AG09309 (cell line): Measurements from ENCODE around the gene GSAP.
"Not testable (repeated sequence)": the region's sequence is repeated elsewhere in the genome, so short reads cannot be mapped to it uniquely, and the experiment has no call there.

Experiments
- DNase-seq: peaks from one replicate; pipeline ENCODE4 v3.0.0-alpha.2; 2010; ENCODE audit warnings: low read depth
- H3K4me3 ChIP-seq: 2 replicates; pipeline ENCODE4 v1.5.1; 2011; ENCODE audit warnings: mild to moderate bottlenecking, low read depth, low read length, moderate library complexity; ENCODE audit not compliant: control insufficient read depth
- CTCF ChIP-seq: IDR thresholded peaks from 2 replicates; pipeline ENCODE4 v1.5.1; 2011; ENCODE audit warnings: mild to moderate bottlenecking, low read depth, low read length, inconsistent platforms; ENCODE audit not compliant: insufficient read depth, control insufficient read depth; ENCODE audit errors: missing control alignments

Gene GSAP

GRCh38 chr7:77338883-77339629 is 77.1 kb downstream of the GSAP start:
- no peak for DNase-seq
- no peak for TF ChIP-seq CTCF
- H3K4me3 ChIP-seq = no peak overlapping the region

- no peak for DNase-seq
- no peak overlapping the region for H3K4me3 ChIP-seq
- TF ChIP-seq CTCF = no peak
Measured at GRCh38 chr7:77338260-77338659, 77.9 kb downstream of the GSAP start.

GRCh38 chr7:77337456-77337990 is 78.6 kb downstream of the GSAP start:
- no peak for DNase-seq
- H3K4me3 ChIP-seq = no peak overlapping the region
- no peak for TF ChIP-seq CTCF

- TF ChIP-seq CTCF = no peak
- H3K4me3 ChIP-seq = no peak overlapping the region
- DNase-seq = no peak
Measured at GRCh38 chr7:77335581-77335980, 80.6 kb downstream of the GSAP start.

- not testable (repeated sequence) for DNase-seq, H3K4me3 ChIP-seq
Measured at GRCh38 chr7:77334039-77334438, 82.1 kb downstream of the GSAP start.

- TF ChIP-seq CTCF = peak; percentile 66
- peak; percentile 77 for DNase-seq
- no peak overlapping the region for H3K4me3 ChIP-seq
Measured at GRCh38 chr7:77331938-77332695, 84.0 kb downstream of the GSAP start.
